Neural progenitor cell (in vitro differentiated cells): ENCODE results near the gene ALG1. TPM values are rescaled to one million over a fixed set of nuclear protein-coding genes. Genes with fewer than 3 reads are reported as not detected.
"Not testable (repeated sequence)": the region's sequence is repeated elsewhere in the genome, so short reads cannot be mapped to it uniquely, and the experiment has no call there.

Experiments
- DNase-seq: peaks from one replicate; pipeline ENCODE4 v3.0.0-alpha.2; 2016; ENCODE audit warnings: low spot score
- H2AFZ ChIP-seq: fragments of 200-600 bp; sonication (generic); replicated peaks from 2 replicates; pipeline ENCODE4 v1.6.1; 2016; ENCODE audit warnings: antibody characterized with exemption
- H3F3A ChIP-seq: fragments of 200-600 bp; sonication (generic); 2 replicates; pipeline ENCODE4 v1.6.1; 2016; ENCODE audit warnings: antibody characterized with exemption, low read depth
- H3K27ac ChIP-seq: fragments of 200-600 bp; sonication (generic); 2 replicates; pipeline ENCODE4 v1.5.1; 2016; ENCODE audit warnings: mild to moderate bottlenecking
- H3K27me3 ChIP-seq: fragments of 200-600 bp; sonication (generic); 2 replicates; pipeline ENCODE4 v1.6.1; 2016; ENCODE audit warnings: mild to moderate bottlenecking, moderate library complexity
- H3K36me3 ChIP-seq: fragments of 200-600 bp; sonication (generic); 2 replicates; pipeline ENCODE4 v1.5.1; 2016
- H3K4me1 ChIP-seq: fragments of 200-600 bp; sonication (generic); 2 replicates; pipeline ENCODE4 v1.6.1; 2016; ENCODE audit warnings: mixed run types
- H3K4me2 ChIP-seq: fragments of 200-600 bp; sonication (generic); 2 replicates; pipeline ENCODE4 v1.6.1; 2016
- H3K4me3 ChIP-seq: fragments of 200-600 bp; sonication (generic); 2 replicates; pipeline ENCODE4 v1.5.1; 2016
- H3K79me2 ChIP-seq: fragments of 200-600 bp; sonication (generic); 2 replicates; pipeline ENCODE4 v1.6.1; 2016; ENCODE audit warnings: low read depth
- H3K9ac ChIP-seq: fragments of 200-600 bp; sonication (generic); 2 replicates; pipeline ENCODE4 v1.6.1; 2016
- H3K9me3 ChIP-seq: fragments of 200-600 bp; sonication (generic); 2 replicates; pipeline ENCODE4 v1.5.1; 2016; ENCODE audit warnings: low read depth
- H4K20me1 ChIP-seq: fragments of 200-600 bp; sonication (generic); 2 replicates; pipeline ENCODE4 v1.6.1; 2016; ENCODE audit warnings: low read depth
- H3K27ac Mint-ChIP-seq: 3 replicates; pipeline ENCODE4 v1.8.0; 2021; ENCODE audit warnings: mixed read lengths
- H3K27me3 Mint-ChIP-seq: 2 replicates; pipeline ENCODE4 v1.8.0; 2022; ENCODE audit warnings: low read depth, mild to moderate bottlenecking, inconsistent platforms, moderate library complexity, mixed read lengths; ENCODE audit not compliant: insufficient read depth
- H3K36me3 Mint-ChIP-seq: 3 replicates; pipeline ENCODE4 v1.8.0; 2021; ENCODE audit warnings: mixed read lengths
- H3K4me1 Mint-ChIP-seq: 3 replicates; pipeline ENCODE4 v1.8.0; 2021; ENCODE audit warnings: mixed read lengths
- H3K4me3 Mint-ChIP-seq: 3 replicates; pipeline ENCODE4 v1.8.0; 2021; ENCODE audit warnings: mild to moderate bottlenecking, moderate library complexity, mixed read lengths
- H3K9me3 Mint-ChIP-seq: 3 replicates; pipeline ENCODE4 v1.8.0; 2020; ENCODE audit warnings: mixed read lengths
- total RNA-seq: library from RNA; depleted of rRNA; stranded (reverse); fragments of >200 nt; gene quantifications from 2 replicates; pipeline ENCODE4 v1.2.3, GENCODE V29; 2015; ENCODE audit warnings: low replicate concordance
- TF ChIP-seq, protein P1 (sequence below): fragments of 200-600 bp; sonication (generic); IDR thresholded peaks from 2 replicates; pipeline ENCODE4 v1.5.1; 2017; ENCODE audit warnings: antibody characterized with exemption, mild to moderate bottlenecking

ALG1 gene
- total RNA-seq, 1 donor from 2014 or later: 6.1 TPM

GRCh38 chr16:5116780-5117295, 45.2 kb downstream of the ALG1 start:
- not testable (repeated sequence) for H3K36me3 Mint-ChIP-seq, H3K9me3 ChIP-seq, H3K4me3 ChIP-seq, H4K20me1 ChIP-seq, H3K27me3 Mint-ChIP-seq, H3K27me3 ChIP-seq, H3K4me1 ChIP-seq, H3K36me3 ChIP-seq, H3K79me2 ChIP-seq, H3F3A ChIP-seq, H3K4me2 ChIP-seq, H3K27ac ChIP-seq, H2AFZ ChIP-seq, H3K9ac ChIP-seq, H3K9me3 Mint-ChIP-seq, H3K4me3 Mint-ChIP-seq, H3K27ac Mint-ChIP-seq, DNase-seq
- peaks cover 12% of the 10 kb centered on the region for H3K4me1 Mint-ChIP-seq

- H3K27ac Mint-ChIP-seq, H3K4me3 Mint-ChIP-seq, H3K4me2 ChIP-seq, DNase-seq, H4K20me1 ChIP-seq, H3K36me3 Mint-ChIP-seq, H3K9me3 Mint-ChIP-seq, H3K79me2 ChIP-seq, H3K27me3 Mint-ChIP-seq, H3K27ac ChIP-seq, H3K36me3 ChIP-seq, H2AFZ ChIP-seq, H3K4me1 ChIP-seq, H3K9ac ChIP-seq, H3K27me3 ChIP-seq, H3K9me3 ChIP-seq, H3F3A ChIP-seq, H3K4me3 ChIP-seq: not testable (repeated sequence)
- H3K4me1 Mint-ChIP-seq: peaks cover 12% of the 10 kb centered on the region
Measured at GRCh38 chr16:5117300-5118087, 45.9 kb downstream of the ALG1 start.

DNA sequence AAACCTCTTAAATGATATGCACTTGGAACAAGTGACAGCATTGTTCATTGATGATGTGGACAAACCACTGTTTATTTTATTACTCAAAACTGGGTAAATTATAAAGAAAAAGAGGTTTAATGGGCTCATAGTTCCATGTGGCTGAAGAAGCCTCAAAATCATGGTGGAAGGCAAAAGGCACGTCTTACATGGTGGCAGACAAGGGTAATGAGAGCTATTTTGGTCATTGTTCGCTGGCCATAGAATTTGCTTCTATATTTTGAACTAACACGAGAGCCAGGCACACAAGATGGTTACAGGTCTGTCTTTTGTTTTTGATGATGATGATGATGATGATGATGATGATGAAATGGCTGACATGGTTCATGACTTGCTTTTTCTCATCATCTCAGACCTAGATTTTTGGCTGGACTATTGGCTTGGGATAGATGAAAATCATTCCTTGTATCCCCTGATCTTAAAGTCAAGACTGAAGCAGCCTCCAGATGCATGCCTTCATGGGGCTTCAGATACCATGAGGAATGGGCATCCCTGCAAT, 59.9 kb downstream of the ALG1 start:
- H3K4me3 Mint-ChIP-seq, H3K27me3 ChIP-seq, H3K4me1 ChIP-seq, H3F3A ChIP-seq, H3K4me2 ChIP-seq, DNase-seq, H3K27ac Mint-ChIP-seq, H4K20me1 ChIP-seq, H3K79me2 ChIP-seq, H3K4me1 Mint-ChIP-seq, H2AFZ ChIP-seq, H3K9ac ChIP-seq, H3K36me3 Mint-ChIP-seq, H3K9me3 Mint-ChIP-seq, H3K36me3 ChIP-seq, H3K4me3 ChIP-seq, H3K27ac ChIP-seq, H3K9me3 ChIP-seq: not testable (repeated sequence)
- peaks cover 12% of the 10 kb centered on the region for H3K27me3 Mint-ChIP-seq

DNA sequence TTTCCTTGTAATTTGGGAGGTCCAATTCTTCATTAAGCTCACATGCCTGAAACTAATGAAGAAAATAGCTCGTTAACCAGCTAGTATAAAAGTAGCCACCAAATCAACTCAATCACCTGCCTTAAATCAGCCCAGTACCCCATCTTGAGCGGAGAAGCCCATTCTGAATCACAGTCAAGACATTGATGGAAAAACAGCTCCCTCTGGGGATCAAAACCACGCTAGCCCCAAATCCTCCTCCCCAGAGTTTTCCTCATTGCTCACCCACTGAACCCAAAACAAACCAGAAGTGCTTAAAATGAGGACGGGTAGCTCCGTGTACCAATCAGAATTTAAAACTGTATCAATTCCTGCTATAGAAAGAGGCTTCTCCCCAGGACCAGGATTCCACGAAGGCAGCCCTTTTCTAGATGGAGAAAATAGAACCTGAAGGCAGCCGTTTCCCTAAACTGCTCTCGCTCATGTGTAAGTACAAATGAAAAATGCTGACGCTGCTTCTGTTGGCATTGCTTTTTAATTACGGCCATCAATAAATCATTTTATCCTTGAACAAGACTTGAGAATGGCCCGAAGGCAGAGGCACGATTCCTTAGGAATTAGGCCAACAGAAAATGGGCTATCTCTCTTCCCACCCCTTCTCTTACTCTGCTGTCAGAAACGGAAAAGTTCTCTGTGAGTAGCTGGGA, 61.4 kb downstream of the ALG1 start:
- not testable (repeated sequence) for H3K9me3 ChIP-seq, H3K36me3 Mint-ChIP-seq, H3K4me1 Mint-ChIP-seq, H3K4me3 Mint-ChIP-seq, H3K4me1 ChIP-seq, H3F3A ChIP-seq, H3K79me2 ChIP-seq, H3K27ac ChIP-seq, H3K4me2 ChIP-seq, H3K9ac ChIP-seq, H3K4me3 ChIP-seq, H3K36me3 ChIP-seq, H3K27ac Mint-ChIP-seq, H3K9me3 Mint-ChIP-seq, DNase-seq, H3K27me3 ChIP-seq, H4K20me1 ChIP-seq
- TF ChIP-seq, protein P1, sequence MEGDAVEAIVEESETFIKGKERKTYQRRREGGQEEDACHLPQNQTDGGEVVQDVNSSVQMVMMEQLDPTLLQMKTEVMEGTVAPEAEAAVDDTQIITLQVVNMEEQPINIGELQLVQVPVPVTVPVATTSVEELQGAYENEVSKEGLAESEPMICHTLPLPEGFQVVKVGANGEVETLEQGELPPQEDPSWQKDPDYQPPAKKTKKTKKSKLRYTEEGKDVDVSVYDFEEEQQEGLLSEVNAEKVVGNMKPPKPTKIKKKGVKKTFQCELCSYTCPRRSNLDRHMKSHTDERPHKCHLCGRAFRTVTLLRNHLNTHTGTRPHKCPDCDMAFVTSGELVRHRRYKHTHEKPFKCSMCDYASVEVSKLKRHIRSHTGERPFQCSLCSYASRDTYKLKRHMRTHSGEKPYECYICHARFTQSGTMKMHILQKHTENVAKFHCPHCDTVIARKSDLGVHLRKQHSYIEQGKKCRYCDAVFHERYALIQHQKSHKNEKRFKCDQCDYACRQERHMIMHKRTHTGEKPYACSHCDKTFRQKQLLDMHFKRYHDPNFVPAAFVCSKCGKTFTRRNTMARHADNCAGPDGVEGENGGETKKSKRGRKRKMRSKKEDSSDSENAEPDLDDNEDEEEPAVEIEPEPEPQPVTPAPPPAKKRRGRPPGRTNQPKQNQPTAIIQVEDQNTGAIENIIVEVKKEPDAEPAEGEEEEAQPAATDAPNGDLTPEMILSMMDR: peak; percentile 38
- H3K27me3 Mint-ChIP-seq: peaks cover 12% of the 10 kb centered on the region
- H2AFZ ChIP-seq: peak overlapping the region; percentile 68

DNA sequence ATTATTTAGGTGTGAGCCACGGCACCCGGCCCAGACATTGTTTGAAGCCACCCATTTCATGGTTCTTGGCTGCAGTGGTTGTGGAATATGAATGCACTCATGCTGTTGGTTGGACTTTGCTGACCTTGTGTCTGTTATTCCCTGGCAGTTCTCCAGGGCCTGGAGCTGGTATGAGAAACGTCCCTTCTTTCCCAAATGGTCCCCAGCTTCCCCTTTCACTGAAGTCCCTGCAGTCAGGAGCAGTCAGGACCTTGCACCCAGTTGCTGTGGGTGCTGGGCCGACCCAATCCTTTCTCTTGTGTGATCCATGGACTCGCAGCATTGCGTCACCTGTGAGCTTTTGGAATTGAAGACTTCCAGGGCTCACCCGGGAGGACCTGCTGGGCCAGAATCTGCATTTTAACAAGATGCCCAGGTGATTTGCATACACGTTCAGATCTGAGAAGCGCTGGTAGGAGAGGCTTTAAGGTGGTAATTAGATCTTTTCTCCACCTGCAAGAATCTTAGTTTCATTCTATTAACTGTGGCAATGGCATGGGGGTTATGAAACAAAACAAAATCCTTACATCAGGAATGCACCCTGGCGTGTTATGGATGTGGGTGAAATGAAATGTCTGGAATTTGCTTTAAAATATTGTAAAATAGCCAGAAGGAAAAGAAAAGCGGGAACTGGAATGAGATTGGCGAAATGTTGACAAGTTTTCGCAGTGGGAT, 63.3 kb downstream of the ALG1 start:
- H3K4me3 Mint-ChIP-seq, H3K9me3 Mint-ChIP-seq, H3K4me3 ChIP-seq, H3K27me3 ChIP-seq, H3K4me1 Mint-ChIP-seq, H3K4me2 ChIP-seq, H4K20me1 ChIP-seq, H3K27me3 Mint-ChIP-seq, H3K27ac ChIP-seq, H3K4me1 ChIP-seq, H3K9me3 ChIP-seq, H3K36me3 ChIP-seq, H3K79me2 ChIP-seq, H3F3A ChIP-seq, H3K36me3 Mint-ChIP-seq, H3K9ac ChIP-seq, H3K27ac Mint-ChIP-seq, DNase-seq: not testable (repeated sequence)
- peak overlapping the region; percentile 57 for H2AFZ ChIP-seq

Other genes with a start within 250 kb of the ALG1 start
- 53.0 and 57.0 TPM in 2 replicates for gene GLYR1, start 224.6 kb upstream of the ALG1 start, total RNA-seq
- 28.4 and 32.7 TPM in 2 replicates for gene UBN1, start 224.4 kb upstream of the ALG1 start, total RNA-seq
- gene PPL, start 134.7 kb upstream of the ALG1 start, total RNA-seq: 1.0 and 2.8 TPM in 2 replicates
- 0.41 and 0.65 TPM in 2 replicates for gene SEC14L5, start 113.5 kb upstream of the ALG1 start, total RNA-seq
- 3.3 and 19.9 TPM in 2 replicates for gene NAGPA, start 37.9 kb upstream of the ALG1 start, total RNA-seq
- 0.37 and 1.0 TPM in 2 replicates for gene C16orf89, start 5.9 kb upstream of the ALG1 start, total RNA-seq
- gene EEF2KMT, start 26.0 kb downstream of the ALG1 start, total RNA-seq: 4.1 and 10.7 TPM in 2 replicates